B cell (primary cell): ENCODE measurements around the gene CTDNEP1. TPM values are rescaled to one million over a fixed set of nuclear protein-coding genes. Genes with fewer than 3 reads are reported as not detected.
A peak's percentile ranks its signal among the peaks of the same experiment; 100 is the strongest.

Source experiments
- ATAC-seq: fragments of 200-7000 bp; cut with Tn5 transposase; one replicate; pipeline ENCODE4 v1.10.0; 2021; ENCODE audit warnings: low read depth, mild to moderate bottlenecking, moderate number of reproducible peaks, moderate library complexity
- CTCF ChIA-PET: fragments of 350-600 bp; sonication (Branson Sonifier 250); formaldehyde crosslinking; loops from one replicate; lab custom pipeline; 2021; ENCODE audit warnings: antibody characterized with exemption, inconsistent platforms; lab: Charles Lee
- POLR2A ChIA-PET: fragments of 350-600 bp; sonication (Branson Sonifier 250); formaldehyde crosslinking; loops from one replicate; lab custom pipeline; 2021; ENCODE audit warnings: antibody characterized with exemption; lab: Charles Lee
- DNase-seq: peaks from one replicate; pipeline ENCODE4 v3.0.0; 2013
- H2AFZ ChIP-seq: 2 replicates; pipeline ENCODE4 v1.6.1; 2012; ENCODE audit warnings: mild to moderate bottlenecking, low read depth, low read length; ENCODE audit not compliant: insufficient read depth, poor library complexity, severe bottlenecking
- H3K27ac ChIP-seq, 2 donors: 1 replicate in 1 of 2; 2 replicates in 1 of 2; pipeline ENCODE4 v1.5.1; 2012 to 2013; ENCODE audit warnings: low read length in 2 of 2, mild to moderate bottlenecking in 2 of 2, moderate library complexity in 1 of 2
- H3K27me3 ChIP-seq, 4 experiments: fragments of 200-600 bp in 1 of 4; sonication (generic) in 1 of 4; replicated peaks in 1 of 4; 1 replicate in 2 of 4; 2 replicates in 2 of 4; pipeline versions ENCODE4 v1.6.1 to v1.7.0; 2013 to 2016; ENCODE audit warnings: low read length in 3 of 4, mild to moderate bottlenecking in 2 of 4, mixed read lengths in 1 of 4, moderate library complexity in 1 of 4; ENCODE audit not compliant: insufficient read depth in 4 of 4, control insufficient read depth in 3 of 4; ENCODE audit errors: control extremely low read depth in 1 of 4
- H3K36me3 ChIP-seq, 2 experiments: replicated peaks in 1 of 2; 1 replicate in 1 of 2; 2 replicates in 1 of 2; pipeline versions ENCODE4 v1.6.1 to v1.7.1; 2013; ENCODE audit warnings: low read length in 1 of 2; ENCODE audit not compliant: insufficient read depth in 2 of 2, control insufficient read depth in 1 of 2; ENCODE audit errors: control extremely low read depth in 1 of 2, extremely low read depth in 1 of 2
- H3K4me1 ChIP-seq, 2 donors: fragments of 200-600 bp in 1 of 2; sonication (generic) in 1 of 2; 1 replicate in 1 of 2; 2 replicates in 1 of 2; pipeline versions ENCODE4 v1.5.1 to v1.6.1; 2013 to 2017; ENCODE audit warnings: low read length in 2 of 2; ENCODE audit not compliant: control insufficient read depth in 2 of 2, insufficient read depth in 2 of 2
- H3K4me2 ChIP-seq: replicated peaks from 2 replicates; pipeline ENCODE3; 2012; ENCODE audit warnings: mild to moderate bottlenecking, low read depth, low read length; ENCODE audit not compliant: poor library complexity, severe bottlenecking
- H3K4me3 ChIP-seq, 5 experiments: fragments of 200-600 bp in 1 of 5; sonication (generic) in 1 of 5; 1 replicate in 3 of 5; 2 replicates in 2 of 5; pipeline versions ENCODE4 v1.5.1 to v1.7.0; 2011 to 2016; ENCODE audit warnings: low read length in 4 of 5, mild to moderate bottlenecking in 4 of 5, low read depth in 2 of 5, control low read depth in 1 of 5, moderate library complexity in 1 of 5; ENCODE audit not compliant: insufficient read depth in 1 of 5; ENCODE audit errors: control extremely low read depth in 1 of 5, extremely low read depth in 1 of 5
- H3K79me2 ChIP-seq: fragments of 200-600 bp; sonication (generic); one replicate; pipeline ENCODE4 v1.6.0; 2016; ENCODE audit warnings: low read length; ENCODE audit not compliant: control insufficient read depth, insufficient read depth
- H3K9ac ChIP-seq: fragments of 200-600 bp; sonication (generic); 2 replicates; pipeline ENCODE4 v1.6.1; 2017; ENCODE audit warnings: mild to moderate bottlenecking, low read length, moderate library complexity
- H3K9me3 ChIP-seq, 3 donors: one replicate each; pipeline versions ENCODE4 v1.6.1 to v1.7.1; 2013; ENCODE audit warnings: low read length in 2 of 3; ENCODE audit not compliant: control insufficient read depth in 2 of 3, insufficient read depth in 1 of 3; ENCODE audit errors: control extremely low read depth in 1 of 3
- H4K20me1 ChIP-seq: 2 replicates; pipeline ENCODE4 v1.6.0; 2012; ENCODE audit warnings: mild to moderate bottlenecking, low read length; ENCODE audit not compliant: insufficient read depth, control insufficient read depth, poor library complexity, severe bottlenecking
- H3K27ac Mint-ChIP-seq: one replicate; pipeline ENCODE4 v1.8.0; 2021; ENCODE audit warnings: mixed read lengths
- H3K27me3 Mint-ChIP-seq: one replicate; pipeline ENCODE4 v1.8.0; 2021; ENCODE audit warnings: mixed read lengths
- H3K4me1 Mint-ChIP-seq: one replicate; pipeline ENCODE4 v1.8.0; 2021; ENCODE audit warnings: mixed read lengths
- H3K4me3 Mint-ChIP-seq: one replicate; pipeline ENCODE4 v1.8.0; 2021; ENCODE audit warnings: mixed read lengths
- H3K9me3 Mint-ChIP-seq: one replicate; pipeline ENCODE4 v1.8.0; 2022; ENCODE audit warnings: mixed read lengths; ENCODE audit not compliant: insufficient read depth
- EZH2 ChIP-seq: IDR thresholded peaks from 2 replicates; pipeline ENCODE4 v1.6.1; 2012; ENCODE audit warnings: borderline replicate concordance, low read depth, mild to moderate bottlenecking, moderate library complexity, low read length; ENCODE audit not compliant: insufficient read depth, poor library complexity, severe bottlenecking
- WGBS: methylation state at CpG from one replicate; pipeline ENCODE4 v1.1.5; 2013; ENCODE audit warnings: missing lambda C conversion rate; ENCODE audit not compliant: insufficient coverage; 5-methylcytosine and 5-hydroxymethylcytosine counted together
- intact Hi-C: fragments of 100-400 bp; cut with micrococcal nuclease; formaldehyde crosslinking; loops from one replicate; pipeline ENCODE4 v1.10.0; 2022
- polyA plus RNA-seq: library from polyadenylated mRNA; depleted of rRNA; stranded (reverse); fragments of >200 nt; gene quantifications from 2 replicates; pipeline ENCODE4 v1.2.3, GENCODE V29; 2012
- total RNA-seq, 2 donors: library from RNA; stranded (reverse); fragments of 120-200 nt in 1 of 2; gene quantifications; 1 replicate in 1 of 2; 2 replicates in 1 of 2; pipeline versions ENCODE4 v1.2.3 to v1.2.4, GENCODE V29; 2013 to 2022
- TF ChIP-seq, protein P1 (sequence below): fragments of 200-600 bp; IDR thresholded peaks from one replicate; pipeline ENCODE4 v1.8.0; 2022; ENCODE audit warnings: antibody characterized with exemption, mild to moderate bottlenecking

Gene CTDNEP1
- total and polyA plus RNA-seq, 2 donors (not counting 1 experiment from before 2014, with no cell fraction given), result 125 to 162 TPM

DNA sequence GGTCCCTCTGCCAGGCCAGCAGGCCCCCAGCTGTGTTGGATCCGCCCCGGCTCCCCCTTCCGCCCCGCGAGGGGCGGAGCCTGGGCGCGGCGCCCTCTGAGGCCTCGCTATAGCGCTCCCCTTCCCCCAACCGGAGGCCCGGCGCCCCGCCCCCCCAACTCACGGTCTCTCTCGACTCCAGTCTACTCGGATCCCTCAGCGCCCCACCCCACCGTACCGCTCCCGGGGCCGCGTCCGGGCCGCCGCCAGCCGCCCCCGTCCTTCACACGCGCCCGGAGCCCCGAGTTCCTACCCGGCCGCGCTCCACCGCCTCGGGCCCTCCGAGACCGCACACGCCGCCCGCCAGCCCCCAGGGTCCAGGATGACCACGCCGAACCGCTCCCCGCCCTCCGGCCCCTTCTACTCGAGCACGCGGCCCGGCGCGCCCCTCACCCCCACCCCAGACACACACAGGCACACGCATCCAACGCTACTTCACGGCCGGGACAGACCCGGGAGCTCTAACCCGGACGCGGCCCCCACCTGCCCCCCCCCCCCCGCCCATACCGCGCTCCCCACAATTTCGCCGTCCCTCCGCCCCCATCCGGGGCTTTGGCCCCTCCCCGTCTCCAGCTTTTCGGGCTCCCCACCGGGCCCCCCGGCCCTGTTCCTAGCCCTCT is 13.6 kb downstream of the CTDNEP1 start:
- intact Hi-C loops, result loop anchor here (2.0 to 5.0 kb wide), 2 partner anchors 324 to 449 kb away; partner anchors contain the start of genes SENP3 and TP53
- peaks cover 0 to 25% of the 10 kb centered on the region in 2 experiments for H3K36me3 ChIP-seq
- DNase-seq, result peak; percentile 88
- H3K4me1 Mint-ChIP-seq, result peaks cover 65% of the 10 kb centered on the region
- H3K27ac ChIP-seq, result peak overlapping the region; percentile 55 to 82
- peaks cover 57% of the 10 kb centered on the region for H3K79me2 ChIP-seq
- H3K27ac Mint-ChIP-seq, result peak overlapping the region; percentile 100
- peak; percentile 7 for ATAC-seq
- no peaks in the 10 kb centered on the region for H3K9me3 ChIP-seq
- no peaks in the 10 kb centered on the region for H3K27me3 ChIP-seq
- no peaks in the 10 kb centered on the region for H3K9me3 Mint-ChIP-seq
- peaks cover 47 to 54% of the 10 kb centered on the region in 2 donors for H3K4me1 ChIP-seq
- TF ChIP-seq, protein P1, sequence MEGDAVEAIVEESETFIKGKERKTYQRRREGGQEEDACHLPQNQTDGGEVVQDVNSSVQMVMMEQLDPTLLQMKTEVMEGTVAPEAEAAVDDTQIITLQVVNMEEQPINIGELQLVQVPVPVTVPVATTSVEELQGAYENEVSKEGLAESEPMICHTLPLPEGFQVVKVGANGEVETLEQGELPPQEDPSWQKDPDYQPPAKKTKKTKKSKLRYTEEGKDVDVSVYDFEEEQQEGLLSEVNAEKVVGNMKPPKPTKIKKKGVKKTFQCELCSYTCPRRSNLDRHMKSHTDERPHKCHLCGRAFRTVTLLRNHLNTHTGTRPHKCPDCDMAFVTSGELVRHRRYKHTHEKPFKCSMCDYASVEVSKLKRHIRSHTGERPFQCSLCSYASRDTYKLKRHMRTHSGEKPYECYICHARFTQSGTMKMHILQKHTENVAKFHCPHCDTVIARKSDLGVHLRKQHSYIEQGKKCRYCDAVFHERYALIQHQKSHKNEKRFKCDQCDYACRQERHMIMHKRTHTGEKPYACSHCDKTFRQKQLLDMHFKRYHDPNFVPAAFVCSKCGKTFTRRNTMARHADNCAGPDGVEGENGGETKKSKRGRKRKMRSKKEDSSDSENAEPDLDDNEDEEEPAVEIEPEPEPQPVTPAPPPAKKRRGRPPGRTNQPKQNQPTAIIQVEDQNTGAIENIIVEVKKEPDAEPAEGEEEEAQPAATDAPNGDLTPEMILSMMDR, result no peak
- TF ChIP-seq EZH2, result no peak
- peaks cover 22% of the 10 kb centered on the region for H4K20me1 ChIP-seq
- H3K9ac ChIP-seq, result peak overlapping the region; percentile 94
- peak overlapping the region; percentile 59 for H2AFZ ChIP-seq
- ChIA-PET POLR2A (interaction anchor here (0.6 to 13.1 kb wide), 8 partner anchors 12 to 1782 kb away, joined by 3 to 157 read pairs (median 4); partner anchors contain the start of genes ACADVL, CTDNEP1, DLG4 and ELP5), CTCF (interaction anchor here (0.9 to 5.0 kb wide), 3 partner anchors 14 to 18 kb away, joined by 3 to 36 read pairs (median 6); partner anchors contain the start of genes ACADVL, CTDNEP1, DLG4 and ELP5)
- peak overlapping the region; percentile 98 for H3K4me3 Mint-ChIP-seq
- WGBS, result under 1% methylated on average over 47 of the region's 73 CpGs
- peak overlapping the region in 4 of 5 experiments; percentile 74 to 97 (median 80) for H3K4me3 ChIP-seq
- no peaks in the 10 kb centered on the region for H3K27me3 Mint-ChIP-seq
- H3K4me2 ChIP-seq, result peak overlapping the region; percentile 79
